Islet of Langerhans (tissue), 1 donor: ENCODE measurements around the gene ENTPD6.

Source experiments
- FAIRE-seq: peaks from one replicate; lab custom pipeline; 2011; peaks lifted over from hg19 to GRCh38; lab: Jason Lieb, UNC

Gene ENTPD6

DNA sequence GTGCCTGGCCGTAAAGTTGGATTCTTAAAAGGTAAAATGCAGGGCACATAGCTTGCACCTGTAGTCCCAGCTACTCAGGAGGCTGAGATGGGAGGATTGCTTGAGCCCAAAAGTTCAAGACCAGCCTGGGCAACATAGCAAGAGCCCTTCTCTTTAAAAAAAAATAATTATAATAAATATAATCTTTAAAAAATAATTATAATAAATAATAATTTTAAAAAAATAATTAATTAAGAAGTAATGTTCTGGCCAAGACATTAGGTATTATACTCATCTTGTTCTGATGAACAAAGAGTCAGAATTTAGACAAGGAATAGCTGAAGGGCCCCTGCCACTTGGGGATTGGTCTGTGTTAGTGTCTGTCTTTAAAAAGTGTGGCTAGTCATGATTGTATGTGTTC is 13.9 kb downstream of the ENTPD6 start:
- no peak for FAIRE-seq

DNA sequence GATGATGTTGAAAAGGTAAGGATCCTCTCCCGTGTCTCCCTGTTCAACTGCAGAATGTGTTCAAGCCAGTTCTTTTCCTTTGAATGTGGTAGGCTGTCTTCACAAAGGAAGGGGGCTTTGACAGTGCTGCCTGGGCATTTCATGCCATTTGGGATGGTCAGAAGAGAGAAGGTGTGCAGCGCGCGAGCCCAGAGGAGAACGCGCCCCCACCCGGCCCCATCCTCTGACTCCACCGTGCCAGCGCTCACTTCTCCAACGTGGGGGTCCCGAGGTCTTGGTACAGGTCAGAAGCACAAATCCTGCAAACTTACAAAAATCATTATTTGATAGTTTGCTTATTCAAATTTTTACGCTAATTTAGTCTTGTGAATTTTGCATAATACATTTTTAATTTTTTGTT is 14.4 kb downstream of the ENTPD6 start:
- no peak for FAIRE-seq

DNA sequence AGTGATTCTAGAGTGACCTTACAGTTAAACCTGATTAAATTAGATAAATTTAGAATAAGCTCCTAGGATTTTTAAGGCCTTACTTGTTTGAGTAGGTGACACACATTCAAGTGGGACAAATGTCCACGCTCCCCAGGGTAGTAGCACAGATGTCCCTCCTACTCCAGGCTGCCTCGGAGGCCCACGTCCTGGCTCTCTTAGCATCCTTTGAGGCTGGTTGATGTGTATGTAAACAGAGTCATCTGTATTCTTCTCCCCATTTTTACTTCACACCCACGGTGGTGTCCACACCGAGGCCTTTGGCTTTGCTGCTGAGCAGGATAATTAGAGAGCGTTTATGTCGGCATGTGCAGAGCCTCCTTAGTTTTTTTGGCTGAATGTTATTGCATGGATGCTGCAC is 15.8 kb downstream of the ENTPD6 start:
- no peak for FAIRE-seq

DNA sequence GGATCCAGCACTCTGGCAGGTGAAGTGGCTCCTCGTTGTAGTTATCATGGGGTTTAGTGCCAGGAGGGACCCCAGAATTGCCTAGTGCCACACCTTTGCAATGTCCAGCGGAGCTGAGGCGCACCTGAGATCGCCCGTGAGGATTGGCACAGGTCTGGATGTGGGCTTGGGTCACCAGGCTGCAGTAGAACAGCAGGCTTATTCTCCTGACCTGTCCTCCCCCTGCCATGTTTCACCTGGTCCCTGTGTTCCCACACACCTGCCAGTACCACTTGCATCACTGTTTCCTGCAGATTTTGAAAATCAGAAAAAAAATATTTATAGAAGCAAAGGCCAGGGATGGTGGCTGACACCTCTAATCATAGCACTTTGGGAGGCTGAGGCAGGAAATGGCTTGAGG is 16.7 kb downstream of the ENTPD6 start:
- no peak for FAIRE-seq

- FAIRE-seq, result no peak
Measured at GRCh38 chr20:25213566-25214425, 18.3 kb downstream of the ENTPD6 start.

- no peak for FAIRE-seq
Measured at GRCh38 chr20:25214426-25214790, 18.9 kb downstream of the ENTPD6 start.

- no peak for FAIRE-seq
Measured at GRCh38 chr20:25214819-25215218, 19.3 kb downstream of the ENTPD6 start.

DNA sequence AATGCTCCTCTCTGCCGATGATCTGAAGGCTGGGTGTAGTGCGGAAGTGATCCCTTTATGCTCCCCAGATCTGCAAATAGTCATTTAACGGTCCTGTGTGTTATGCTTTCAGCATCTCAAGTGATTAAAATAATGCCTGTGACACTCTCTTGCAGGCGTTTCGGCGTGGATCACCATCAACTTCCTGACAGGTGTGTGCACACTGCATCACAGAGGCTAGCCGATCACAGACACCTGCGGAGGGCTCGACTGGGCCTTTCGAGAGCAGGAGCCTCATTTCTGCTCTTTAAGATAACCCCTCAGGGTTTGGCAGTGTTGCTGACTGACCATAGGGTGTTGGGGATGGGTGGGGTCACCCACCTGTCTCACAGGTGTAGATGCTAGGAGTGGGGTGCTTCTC is 20.0 kb downstream of the ENTPD6 start:
- FAIRE-seq, result no peak

GRCh38 chr20:25216199-25216945 is 20.9 kb downstream of the ENTPD6 start:
- no peak for FAIRE-seq

DNA sequence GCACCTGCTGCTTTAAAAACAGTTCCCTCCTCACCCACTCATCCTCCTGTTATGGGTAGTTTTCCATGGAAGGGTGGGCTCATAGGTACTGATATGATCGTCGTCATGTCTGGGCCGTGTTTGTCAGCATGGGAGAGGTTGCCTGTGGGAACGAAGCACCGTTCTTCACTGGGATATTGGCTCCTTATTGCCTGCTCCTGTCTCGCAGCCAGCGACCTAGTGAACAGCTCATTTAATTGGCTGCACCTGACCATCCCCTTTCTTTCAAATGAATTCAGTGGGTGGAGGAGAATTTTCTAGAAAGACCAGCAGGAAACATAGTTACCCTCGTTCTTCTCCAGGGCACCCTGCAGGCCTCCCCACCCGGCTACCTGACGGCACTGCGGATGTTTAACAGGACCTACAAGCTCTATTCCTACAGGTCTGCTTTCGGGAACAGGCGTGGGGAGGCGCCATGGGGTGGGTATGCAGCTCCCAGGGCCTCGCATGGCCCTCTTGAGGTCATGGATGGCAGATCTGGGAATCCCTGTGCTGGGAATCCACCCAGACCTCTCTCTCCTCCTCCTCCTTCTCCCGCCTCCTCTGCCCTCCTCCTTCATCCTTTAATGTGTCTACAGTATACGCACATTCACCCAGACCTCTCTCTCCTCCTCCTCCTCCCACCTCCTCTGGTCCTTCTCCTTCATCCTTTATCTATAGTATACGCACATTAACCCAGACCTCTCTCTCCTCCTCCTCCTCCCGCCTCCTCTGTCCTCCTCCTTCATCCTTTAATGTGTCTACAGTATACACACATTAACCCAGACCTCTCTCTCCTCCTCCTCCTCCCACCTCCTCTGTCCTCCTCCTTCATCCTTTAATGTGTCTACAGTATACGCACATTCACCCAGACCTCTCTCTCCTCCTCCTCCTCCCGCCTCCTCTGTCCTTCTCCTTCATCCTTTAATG is 21.9 kb downstream of the ENTPD6 start:
- no peak for FAIRE-seq

- FAIRE-seq, result no peak
Measured at GRCh38 chr20:25218109-25218486, 22.6 kb downstream of the ENTPD6 start.

- no peak for FAIRE-seq
Measured at GRCh38 chr20:25218492-25218891, 23.0 kb downstream of the ENTPD6 start.

- no peak for FAIRE-seq
Measured at GRCh38 chr20:25219365-25219764, 23.9 kb downstream of the ENTPD6 start.

DNA sequence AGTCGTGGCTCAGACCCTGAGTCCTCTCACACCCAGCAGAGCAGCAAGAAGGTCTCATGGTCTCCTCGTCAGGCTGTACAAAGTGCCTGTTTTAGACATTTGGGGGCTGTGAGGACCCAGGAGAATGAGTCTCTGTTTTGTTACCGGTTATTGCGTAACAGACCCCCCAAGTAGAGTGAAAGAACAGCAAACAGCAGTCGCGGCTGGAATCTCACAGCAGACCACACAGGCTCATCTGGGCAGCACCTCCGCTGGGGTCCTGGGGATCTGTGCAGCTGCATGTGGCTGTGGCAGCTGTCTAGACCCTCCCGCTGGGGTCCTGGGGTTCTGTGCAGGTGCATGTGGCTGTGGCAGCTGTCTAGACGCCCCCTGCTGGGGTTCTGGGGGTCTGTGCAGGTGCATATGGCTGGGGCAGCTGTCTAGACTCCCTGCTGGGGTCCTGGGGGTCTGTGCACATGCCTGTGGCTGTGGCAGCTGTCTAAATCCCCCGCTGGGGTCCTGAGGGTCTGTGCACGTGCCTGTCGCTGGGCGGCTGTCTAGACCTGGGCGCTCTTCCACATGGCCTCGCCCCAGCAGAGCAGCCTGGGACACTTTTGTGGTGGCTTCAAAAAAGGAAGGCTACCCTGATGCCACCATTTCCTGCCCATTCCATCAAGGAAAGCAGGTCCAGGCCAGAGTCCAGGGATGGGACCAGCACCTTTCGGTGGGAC is 24.7 kb downstream of the ENTPD6 start:
- no peak for FAIRE-seq

GRCh38 chr20:25220810-25221591 is 25.5 kb downstream of the ENTPD6 start:
- no peak for FAIRE-seq

DNA sequence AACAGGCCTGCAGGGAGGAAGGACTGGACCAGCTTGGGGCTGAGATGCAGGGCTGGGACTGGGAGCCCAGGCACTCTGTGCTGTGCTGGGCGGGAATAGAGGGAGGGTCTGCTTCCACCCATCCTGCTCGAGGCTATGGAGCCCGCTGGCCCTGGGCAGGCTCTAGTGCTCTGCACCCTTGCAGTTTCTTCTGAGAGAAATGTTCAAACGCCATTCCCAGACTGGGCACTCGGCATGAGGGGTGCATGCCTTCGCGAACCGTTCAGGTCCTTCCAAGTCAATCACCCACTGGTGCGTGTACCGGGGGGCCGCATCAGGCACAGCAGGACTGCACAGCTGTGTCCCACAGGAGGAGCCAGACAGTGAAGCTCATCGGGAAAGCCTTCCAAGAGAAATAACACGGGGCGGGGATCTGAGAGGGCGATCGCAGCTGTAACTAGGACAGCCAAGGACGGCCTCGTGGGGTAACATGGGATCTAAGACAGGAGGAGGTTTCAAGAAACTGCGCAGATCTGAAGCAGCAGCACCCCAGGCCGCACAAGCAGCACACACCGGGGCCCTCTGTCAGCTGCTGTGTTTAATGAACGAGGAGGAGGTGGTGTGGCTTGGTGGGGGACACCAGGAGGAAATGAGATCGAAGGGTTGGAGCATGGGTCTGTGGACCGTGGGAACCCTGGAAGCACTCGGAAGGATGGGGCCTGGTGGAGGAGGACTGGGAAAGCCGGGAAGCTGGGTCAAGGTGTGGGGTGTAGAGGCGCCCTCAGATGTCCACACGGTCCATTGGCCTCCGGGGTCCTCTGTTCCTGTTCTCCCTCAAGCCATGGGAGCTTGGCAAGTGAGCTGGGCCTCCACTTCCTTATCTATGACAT is 26.3 kb downstream of the ENTPD6 start:
- FAIRE-seq, result no peak

DNA sequence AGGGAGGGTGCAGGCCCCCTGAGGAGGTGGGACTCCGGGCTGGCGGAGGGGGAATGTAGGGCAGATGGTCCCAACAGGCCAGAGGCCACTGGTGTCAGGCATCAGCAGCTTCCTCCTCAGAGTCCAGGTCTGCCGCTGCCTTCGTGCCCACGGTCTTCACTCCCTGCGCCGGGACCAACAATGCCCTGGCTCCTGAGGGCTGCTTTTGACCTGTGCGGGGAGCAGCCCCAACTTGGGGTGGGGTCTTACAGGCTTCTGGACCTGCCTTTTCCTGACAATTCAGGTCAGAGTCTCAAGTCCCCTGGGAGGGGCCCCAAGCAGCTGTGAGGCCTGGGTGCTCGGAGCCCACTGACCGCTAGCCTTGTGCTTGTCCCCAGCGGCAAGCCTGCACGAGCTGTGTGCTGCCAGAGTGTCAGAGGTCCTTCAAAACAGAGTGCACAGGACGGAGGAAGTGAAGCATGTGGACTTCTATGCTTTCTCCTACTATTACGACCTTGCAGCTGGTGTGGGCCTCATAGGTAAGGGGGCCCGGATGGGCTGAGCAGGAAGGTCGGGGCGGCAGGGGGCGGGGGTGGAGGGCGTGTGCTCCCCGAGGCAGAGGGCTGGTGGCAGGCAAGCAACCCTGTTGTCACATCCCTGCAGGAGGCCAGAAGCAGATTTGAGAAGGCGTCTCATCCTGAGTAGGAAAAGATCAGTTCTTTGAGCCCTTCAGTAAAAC is 27.1 kb downstream of the ENTPD6 start:
- FAIRE-seq, result no peak

GRCh38 chr20:25223179-25223661 is 27.7 kb downstream of the ENTPD6 start:
- no peak for FAIRE-seq
